GM19035 (cell line): ENCODE results near the gene TENM3.

Experiments
- ATAC-seq: cut with Tn5 transposase; IDR thresholded peaks from one replicate; pipeline ENCODE4 v1.9.1; 2021; ENCODE audit not compliant: unreplicated experiment

TENM3 gene

GRCh38 chr4:182764137-182764536 lies 520.9 kb downstream of the TENM3 start:
- ATAC-seq, result no peak

GRCh38 chr4:182764642-182765041 lies 521.4 kb downstream of the TENM3 start:
- ATAC-seq, result no peak

GRCh38 chr4:182765987-182766856 lies 523.0 kb downstream of the TENM3 start:
- ATAC-seq, result no peak

GRCh38 chr4:182766857-182767250 lies 523.7 kb downstream of the TENM3 start:
- ATAC-seq, result no peak

- ATAC-seq, result no peak
Measured at GRCh38 chr4:182768838-182769237, 525.6 kb downstream of the TENM3 start.

GRCh38 chr4:182770259-182770995 lies 527.2 kb downstream of the TENM3 start:
- no peak for ATAC-seq

GRCh38 chr4:182770996-182771514 lies 527.9 kb downstream of the TENM3 start:
- no peak for ATAC-seq

GRCh38 chr4:182775075-182775474 lies 531.9 kb downstream of the TENM3 start:
- ATAC-seq, result no peak

- ATAC-seq, result no peak
Measured at GRCh38 chr4:182776376-182777105, 533.3 kb downstream of the TENM3 start.

GRCh38 chr4:182778222-182778982 lies 535.2 kb downstream of the TENM3 start:
- no peak for ATAC-seq

GRCh38 chr4:182786991-182787390 lies 543.8 kb downstream of the TENM3 start:
- no peak for ATAC-seq

- ATAC-seq, result no peak
Measured at GRCh38 chr4:182788201-182788600, 545.0 kb downstream of the TENM3 start.

GRCh38 chr4:182789529-182789928 lies 546.3 kb downstream of the TENM3 start:
- no peak for ATAC-seq

- no peak for ATAC-seq
Measured at GRCh38 chr4:182795446-182796238, 552.4 kb downstream of the TENM3 start.

GRCh38 chr4:182799515-182800215 lies 556.5 kb downstream of the TENM3 start:
- ATAC-seq, result no peak

GRCh38 chr4:182800216-182800515 lies 557.0 kb downstream of the TENM3 start:
- no peak for ATAC-seq

GRCh38 chr4:182801636-182802035 lies 558.4 kb downstream of the TENM3 start:
- no peak for ATAC-seq

GRCh38 chr4:182802621-182803020 lies 559.4 kb downstream of the TENM3 start:
- no peak for ATAC-seq

- no peak for ATAC-seq
Measured at GRCh38 chr4:182803235-182803634, 560.0 kb downstream of the TENM3 start.
